ENCODE data around the gene PTGDR.
A peak's percentile ranks its signal among the peaks of the same experiment; 100 is the strongest.

Gene PTGDR

DNA sequence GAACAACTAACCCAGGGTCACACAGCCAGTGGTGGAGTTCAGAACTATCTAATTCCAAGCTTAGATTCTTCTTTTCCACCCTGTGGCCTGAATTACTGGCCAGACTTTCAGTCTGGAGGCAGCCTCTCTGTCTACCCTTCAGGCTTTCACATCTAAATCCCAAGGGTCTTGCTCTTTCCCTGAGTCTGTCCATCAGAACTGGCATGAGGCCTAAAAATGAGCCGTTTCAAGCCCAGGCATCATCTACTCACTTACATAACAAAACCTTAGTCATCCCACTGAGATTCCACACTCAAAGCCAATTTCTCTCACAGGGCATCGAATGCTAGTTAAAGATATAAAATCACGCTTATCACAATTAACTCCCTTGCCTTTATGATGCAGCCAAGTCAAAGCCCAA lies 1.3 kb upstream of the PTGDR start:
- DNase-seq, result no peak

DNA sequence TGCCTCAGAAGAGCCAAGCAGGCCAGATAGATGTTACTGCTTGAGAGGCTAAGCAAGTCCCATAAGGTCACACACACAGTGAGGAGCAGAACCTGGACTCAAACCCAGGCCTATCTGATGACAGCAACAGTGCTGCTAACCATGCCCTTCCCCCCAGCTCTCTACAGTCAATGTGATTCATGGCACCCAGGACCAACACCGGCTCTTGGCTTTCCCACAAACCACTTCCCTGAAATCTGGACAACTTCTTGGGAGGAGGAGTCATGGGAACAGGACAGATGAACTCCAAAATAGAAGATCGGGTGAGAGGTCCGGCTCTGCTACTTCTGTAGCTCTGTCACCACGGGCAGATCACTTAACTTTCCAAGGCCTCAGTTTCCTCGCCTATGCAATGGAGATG lies 716 bp upstream of the PTGDR start:
- no peak for DNase-seq

DNA sequence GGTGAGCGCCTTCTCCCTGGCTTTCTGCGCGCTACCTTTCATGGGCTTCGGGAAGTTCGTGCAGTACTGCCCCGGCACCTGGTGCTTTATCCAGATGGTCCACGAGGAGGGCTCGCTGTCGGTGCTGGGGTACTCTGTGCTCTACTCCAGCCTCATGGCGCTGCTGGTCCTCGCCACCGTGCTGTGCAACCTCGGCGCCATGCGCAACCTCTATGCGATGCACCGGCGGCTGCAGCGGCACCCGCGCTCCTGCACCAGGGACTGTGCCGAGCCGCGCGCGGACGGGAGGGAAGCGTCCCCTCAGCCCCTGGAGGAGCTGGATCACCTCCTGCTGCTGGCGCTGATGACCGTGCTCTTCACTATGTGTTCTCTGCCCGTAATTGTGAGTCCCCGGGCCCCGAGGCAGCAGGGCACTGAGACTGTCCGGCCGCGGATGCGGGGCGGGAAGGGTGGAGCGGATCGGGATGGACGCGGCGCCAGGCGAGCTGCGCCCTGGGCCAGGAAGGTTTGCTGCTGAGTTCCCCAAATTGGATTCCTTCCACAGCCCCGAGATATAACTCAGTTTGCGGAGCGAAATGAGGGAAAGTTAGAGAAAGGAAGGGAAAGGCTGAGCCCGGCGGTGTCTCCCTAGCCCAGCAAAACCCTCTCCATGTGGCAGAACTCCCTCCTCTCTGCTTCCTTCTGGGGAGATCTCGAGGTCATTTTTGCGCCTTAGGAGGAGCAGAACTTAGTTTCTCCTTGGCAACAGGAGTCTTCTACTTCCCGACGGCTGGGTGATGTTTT lies 972 bp downstream of the PTGDR start:
- no peak for DNase-seq

DNA sequence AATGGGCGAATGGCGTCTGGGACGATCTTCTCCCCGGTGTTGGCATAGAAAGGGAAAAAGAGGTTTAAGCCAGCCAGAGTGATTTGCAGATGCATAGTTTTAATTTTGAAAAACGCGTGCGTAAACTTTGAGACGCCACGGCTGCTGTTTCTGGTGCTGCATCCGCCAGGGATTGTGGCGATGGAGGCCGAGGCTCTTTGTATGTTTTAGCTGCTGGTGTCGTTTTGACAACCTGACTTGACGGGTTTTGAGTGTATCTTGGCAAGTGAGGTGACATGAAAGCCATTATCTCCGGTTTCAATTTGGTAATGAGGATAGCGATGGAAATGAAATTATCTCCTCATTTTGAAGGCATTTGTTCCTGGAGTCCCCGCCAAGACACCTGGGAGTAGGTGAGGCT lies 1.6 kb downstream of the PTGDR start:
- DNase-seq, result no peak

DNA sequence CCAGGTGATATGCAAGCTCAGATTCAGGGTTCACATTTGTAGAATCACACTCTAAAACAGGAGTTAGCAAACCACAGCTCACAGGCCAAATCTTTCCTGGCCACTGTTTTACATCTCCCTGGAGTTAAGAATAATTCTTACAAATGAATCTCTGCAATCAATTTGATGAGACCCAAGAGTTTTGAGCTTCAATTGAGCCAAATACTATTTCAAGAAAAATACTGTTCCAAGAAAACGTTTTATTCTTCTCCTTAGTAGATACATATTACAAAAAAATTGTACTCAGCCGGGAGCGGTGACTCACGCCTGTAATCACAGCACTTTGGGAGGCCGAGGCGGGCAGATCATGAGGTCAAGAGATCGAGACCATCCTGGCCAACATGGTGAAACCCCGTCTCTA lies 2.5 kb downstream of the PTGDR start:
- DNase-seq, result no peak

DNA sequence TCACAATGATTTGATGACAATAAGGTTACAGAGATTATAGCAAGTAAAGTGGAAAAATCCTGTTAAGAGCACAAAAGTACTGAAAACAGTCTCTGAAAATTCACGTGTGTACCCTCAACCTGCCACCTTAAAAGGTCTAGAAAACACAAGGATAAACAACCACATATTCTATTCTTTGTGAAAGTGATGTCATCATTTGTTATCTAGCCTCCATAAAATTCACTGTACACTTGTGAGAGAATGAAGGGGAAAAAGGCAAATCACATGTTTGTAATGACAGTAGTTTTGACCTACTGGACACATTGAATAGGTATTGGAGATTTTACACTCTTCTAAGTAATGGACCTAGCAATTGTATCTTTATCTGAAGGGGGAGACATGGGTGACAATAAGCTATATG lies 4.0 kb downstream of the PTGDR start:
- DNase-seq, result no peak

DNA sequence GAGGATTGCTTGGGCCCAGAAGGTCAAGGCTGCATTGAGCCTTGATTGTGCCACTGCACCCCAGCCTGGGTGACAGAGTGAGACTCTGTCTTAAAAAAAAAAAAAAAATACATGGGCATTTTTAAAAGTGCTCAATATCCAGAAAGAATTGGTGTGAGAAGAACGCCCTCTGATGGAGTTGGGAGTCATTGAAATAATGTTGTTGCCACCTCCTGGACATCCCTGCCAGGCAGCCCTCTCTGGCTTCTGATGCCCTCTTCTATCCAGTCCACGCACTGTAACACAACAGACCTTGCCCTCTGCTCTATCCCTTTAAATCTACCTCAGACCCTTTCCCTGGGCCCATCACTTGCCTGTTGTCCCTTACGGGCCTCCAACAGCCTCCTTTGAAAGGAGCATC lies 4.9 kb downstream of the PTGDR start:
- no peak for DNase-seq

DNA sequence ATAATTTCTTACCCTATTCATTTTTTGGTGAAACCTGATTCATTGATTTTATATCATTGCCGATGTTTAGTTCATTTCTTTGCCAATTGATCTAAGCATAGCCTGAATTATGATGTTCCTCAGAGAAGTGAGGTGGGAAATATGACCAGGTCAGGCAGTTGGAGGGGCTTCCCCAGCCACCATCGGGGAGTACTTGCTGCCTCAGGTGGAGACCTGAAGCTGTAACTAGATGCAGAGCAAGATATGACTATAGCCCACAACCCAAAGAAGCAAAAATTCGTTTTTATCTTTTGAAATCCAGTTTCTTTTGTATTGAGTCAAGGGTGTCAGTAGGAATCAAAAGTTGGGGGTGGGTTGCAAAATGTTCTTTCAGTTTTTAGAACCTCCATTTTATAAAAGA lies 7.9 kb downstream of the PTGDR start:
- DNase-seq, result no peak

DNA sequence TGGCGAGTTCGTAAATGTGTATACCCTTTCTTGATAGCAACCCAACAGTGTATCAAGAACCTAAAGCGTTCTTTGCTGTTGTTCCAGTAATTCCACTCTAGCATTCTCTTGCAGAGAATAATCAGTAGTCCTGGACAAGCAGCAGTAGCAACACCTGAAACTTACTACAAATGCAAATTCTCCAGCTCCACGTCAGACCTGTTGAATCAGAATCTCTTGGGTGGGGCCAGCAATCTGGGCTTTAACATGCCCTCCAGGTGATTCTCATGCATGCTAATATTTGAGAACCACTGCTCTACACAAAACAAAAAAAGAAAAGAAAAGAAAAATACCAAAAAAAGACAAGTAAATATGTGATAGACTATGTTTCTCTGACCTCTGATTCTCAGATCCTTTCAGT lies 10.1 kb downstream of the PTGDR start:
- DNase-seq, result no peak

DNA sequence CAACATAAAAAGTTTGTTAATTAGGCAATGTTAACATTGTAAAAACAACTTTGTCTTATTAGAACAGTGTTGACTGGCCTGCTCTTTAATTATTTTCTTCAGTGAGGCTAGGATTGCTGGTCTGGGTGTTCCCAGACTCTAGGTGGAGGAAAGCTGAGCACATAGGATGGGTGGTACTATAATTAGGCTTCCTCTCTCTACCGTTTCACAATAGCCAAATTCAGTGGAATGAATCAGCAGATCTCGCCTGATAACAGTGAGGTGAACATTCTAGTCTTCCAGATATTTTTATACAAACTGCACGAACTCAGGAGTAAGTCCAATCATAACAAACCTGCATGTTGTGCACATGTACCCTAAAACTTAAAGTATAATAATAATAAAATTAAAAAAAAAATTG lies 11.9 kb downstream of the PTGDR start:
- peak; percentile 21 for DNase-seq

DNA sequence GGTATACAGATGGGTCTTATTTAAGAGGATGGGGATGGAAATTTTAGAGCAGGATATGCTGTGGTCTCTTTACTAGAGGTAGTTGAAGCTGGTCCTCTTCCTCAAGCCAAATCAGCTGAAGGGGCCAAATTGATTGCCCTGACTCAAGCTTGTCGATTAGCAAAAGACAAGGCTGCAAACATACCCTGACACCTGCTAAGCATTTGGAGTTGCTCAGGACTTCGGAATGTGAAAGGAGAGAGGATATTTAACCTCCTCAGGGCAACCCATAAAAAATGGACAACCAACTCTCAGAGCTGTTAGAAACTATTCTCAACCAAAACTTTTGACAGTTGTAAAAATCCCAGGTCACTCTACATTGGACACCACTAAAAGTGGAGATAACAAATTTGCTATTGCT lies 15.6 kb downstream of the PTGDR start:
- DNase-seq, result no peak

DNA sequence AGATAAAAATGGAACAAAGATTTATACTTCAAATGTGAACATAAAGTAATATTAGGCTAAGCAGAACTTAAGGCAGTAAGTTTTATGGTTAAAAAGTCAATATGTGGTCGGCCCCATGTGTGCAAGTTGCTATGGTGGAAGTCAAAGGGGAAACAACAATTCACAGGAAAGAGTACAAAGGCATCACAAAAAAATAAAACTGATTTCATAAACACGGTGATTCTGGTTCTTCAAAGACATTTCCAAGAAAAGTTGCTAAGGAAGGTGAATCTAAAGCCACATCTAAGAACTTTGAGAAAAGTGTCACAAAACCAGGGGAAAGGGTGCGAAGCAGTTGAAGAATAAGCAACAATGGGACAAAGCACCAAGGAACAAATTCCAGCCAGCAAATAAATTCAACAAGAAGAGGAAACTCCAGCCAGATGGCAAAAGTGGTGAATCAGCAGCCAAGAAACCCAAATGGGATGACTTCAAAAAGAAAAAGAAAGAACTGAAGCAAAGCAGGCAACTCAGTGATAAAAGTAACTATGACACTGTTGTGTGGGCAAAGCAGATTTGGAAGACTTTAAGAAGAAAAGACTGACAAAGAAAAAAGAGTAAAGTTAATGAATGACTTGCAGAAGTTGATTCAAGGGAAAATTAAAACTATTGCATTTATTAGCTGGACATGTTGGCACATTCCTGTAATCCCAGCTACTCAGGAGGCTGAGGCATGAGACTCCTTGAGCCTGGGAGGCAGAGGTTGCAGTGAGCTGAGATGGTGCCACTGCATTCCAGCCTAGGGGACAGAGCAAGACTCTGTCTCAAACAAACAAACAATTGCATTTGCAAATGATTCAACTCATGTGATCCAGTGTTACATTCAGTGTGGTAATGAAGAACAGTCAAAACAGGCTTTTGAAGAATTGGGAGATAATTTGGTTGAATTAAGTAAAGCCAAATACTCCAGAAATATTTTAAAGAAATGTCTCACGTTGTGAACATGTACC lies 19.5 kb downstream of the PTGDR start:
- no peak for DNase-seq

DNA sequence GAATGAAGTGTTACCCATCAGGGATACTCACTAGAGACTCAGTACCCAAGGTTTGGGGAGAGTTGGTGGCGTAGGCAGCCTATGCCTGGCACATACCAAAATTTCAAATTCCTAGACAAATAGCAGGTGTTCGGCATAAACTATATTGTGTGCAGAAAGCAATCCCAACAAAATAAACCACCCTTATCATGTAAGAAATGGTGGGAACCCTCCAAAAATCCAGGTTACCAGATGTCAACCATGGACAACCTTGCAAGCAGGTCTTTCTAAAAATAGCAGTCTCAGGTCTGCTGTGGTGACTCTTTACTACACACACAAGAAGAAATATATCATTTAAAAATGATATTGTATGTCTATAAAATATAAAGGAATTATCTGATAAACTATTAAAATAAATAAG lies 28.9 kb downstream of the PTGDR start:
- DNase-seq, result no peak

DNA sequence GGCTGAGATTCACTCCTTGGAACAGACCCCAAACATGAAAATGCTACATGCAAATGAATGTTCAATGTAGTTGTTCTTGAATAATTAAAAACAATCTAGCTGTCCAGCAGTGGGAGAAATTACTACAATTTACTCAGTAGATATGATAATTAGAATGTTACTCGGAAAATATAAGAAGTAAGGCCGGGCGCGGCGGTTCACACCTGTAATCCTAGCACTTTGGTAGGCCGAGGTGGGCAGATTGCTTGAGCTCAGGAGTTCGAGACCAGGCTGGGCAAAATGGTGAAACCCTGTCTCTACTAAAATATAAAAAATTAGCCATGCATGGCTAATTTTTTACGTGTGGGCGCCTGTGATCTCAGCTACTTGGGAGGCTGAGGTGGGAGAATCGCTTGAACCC lies 31.3 kb downstream of the PTGDR start:
- no peak for DNase-seq

DNA sequence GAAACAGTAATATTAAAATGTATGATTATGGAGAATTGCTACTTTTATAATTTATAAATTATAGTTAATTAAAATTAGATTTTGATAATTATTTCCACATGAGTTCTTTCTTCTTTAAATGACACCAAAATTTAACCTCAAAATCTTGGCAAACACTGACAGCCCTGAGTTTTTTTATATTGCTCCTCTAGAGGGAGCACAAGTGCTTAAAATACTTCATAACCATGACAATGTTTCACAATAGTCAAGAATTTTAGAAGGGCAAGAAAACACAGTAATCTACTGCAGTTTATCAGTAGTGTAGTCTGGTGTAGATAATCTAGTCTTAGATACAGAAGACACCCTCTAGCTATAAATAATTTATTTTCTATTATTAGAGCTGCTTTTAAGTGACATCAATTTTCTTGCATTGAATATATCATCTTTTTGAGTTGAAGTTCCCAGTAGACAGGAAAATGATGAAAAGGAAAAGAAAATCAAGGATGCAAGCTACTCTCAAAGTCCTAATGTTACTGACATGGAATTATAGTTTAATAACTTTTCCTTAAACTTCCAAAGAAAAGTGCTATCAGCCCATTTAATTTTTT lies 32.3 kb downstream of the PTGDR start:
- DNase-seq, result peak; percentile 19

DNA sequence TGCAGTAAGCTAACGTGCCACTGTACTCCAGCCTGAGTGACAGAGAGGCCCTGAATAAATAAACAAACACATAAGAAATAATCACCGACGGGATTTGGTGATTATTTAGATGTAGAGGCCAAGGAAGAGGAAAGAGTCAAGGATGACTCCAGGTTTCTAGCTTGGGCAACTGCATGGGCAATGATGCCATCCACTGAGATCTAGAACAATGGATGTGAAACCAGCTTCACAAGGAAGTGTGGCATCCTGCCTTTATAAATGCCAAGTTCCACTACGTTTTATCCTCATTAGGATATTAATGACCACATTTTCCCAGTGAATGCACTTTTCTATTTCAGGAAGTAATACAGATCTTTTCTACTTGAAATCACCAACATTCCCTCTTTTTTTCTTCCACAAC lies 35.7 kb downstream of the PTGDR start:
- no peak for DNase-seq

DNA sequence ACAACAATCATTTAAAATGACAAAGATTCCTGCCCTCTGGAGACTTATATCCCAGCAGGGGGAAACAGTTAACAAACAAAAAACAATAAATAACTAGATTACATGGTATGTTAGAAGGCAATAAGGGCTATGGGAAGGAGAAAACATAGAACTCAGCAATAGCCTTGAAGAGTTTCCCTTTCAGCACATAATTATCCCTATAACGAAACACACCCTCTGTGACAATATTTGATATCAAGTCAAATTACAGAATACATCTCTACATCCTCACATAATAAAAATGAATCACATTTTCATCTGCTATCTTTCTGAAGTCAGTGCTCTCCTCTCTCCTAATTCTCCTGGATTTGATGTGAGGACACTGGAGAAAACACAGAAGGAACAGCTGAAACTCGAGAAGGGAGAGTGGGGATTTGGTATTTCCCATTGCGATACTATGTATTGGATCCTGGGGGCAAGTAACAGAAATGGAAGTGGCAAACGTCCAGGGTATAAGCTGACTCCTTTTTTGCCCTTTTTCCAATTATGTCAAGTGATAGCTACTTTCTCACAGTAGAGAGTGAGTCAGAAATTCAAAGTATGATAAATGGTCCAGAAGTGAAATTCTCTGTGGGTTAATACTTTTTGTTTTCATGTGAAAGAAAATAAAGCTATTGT lies 36.9 kb downstream of the PTGDR start:
- no peak for DNase-seq

DNA sequence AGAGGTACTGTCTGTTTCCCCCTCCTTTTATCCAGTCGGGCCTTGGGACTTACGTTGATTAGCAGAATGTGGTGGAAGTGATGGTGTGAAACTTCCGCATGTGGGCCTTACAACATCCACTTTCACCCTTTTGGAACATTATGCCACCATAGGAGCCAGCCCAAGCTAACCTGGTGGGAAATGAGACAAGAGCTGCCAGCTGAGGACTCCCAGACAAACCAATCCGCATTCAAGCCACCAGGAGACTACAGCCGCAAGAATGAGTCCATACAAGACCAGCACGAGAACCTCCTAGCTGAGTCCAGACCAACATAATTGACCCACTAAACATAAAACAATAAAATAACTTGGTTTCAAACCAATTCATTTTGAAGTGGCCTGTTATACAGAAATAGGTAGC lies 37.5 kb downstream of the PTGDR start:
- no peak for DNase-seq

DNA sequence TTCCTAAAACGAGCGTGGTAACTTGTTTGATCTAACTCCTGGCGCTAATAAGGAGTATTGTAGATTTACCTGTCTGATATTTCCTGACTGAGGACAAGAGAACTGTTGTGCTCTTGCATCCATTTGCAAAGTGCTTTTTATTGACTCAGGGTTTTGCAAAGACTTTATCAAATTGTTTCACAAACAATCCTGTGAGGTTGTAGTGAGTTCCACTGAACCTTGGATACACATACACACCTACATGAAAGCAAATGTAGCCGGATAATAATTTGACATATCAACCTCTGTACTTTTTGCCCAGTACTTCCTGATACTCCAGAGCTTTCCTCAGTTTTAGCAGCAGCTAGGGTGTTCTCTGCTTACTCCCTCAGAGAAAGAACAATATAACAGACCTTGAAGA lies 39.9 kb downstream of the PTGDR start:
- no peak for DNase-seq

DNA sequence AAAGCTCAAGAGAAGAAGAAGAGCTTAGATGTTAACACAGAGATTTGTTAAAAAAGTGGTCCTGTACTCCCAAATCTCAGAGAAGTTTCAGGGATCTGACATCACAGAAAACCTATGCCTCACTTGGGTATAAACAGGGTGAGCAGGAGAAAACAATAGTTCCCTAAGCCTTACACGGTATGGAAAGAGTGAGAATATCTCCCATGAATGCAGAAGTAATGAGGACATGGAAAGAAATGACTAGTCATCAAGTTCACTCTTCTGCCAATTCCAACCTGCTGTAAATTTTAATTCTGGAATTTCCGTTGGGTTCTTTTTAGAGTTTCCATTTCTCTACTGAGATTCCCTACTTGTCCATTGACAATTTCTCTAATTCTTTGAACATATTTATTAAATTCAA lies 40.4 kb downstream of the PTGDR start:
- DNase-seq, result no peak

DNA sequence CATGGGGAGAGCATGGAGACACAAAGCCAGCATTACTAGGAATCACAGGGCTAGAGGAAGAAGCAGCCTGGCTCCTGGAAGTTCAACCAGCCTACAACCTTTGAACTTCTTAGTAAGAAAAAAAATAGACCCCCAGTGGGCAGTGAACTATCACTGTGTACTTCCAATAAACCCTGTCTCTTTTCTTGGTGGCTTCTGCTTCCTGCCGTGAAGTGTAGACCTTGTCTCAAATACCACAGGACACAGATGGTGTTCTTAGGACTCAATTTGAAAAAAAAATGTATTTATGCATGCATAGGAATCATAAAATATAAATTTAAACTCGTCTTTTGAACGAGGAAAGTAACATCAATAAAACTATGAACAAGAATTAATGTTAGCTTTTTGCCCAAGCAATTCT lies 43.0 kb downstream of the PTGDR start:
- no peak for DNase-seq

DNA sequence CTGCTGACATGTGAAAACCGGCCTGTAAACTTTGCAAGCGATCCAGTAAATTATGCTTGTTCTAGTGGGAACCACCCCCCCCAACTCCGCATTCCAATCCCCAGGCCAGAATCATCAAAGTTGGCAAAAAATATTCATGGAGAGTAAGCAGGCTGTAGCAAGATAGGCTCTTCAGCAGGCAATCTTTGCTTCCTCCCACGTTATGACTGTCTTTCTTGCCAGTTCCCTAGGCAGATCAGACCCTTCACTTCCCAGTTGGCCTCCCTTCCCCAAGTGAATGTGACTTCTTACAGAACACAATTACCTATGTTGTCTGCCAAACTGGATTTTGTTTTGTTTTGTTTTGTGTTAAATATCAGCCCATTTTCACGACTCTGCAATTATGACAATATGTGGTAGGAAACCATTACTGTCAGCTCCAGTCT lies 45.4 kb downstream of the PTGDR start:
- DNase-seq, result no peak

DNA sequence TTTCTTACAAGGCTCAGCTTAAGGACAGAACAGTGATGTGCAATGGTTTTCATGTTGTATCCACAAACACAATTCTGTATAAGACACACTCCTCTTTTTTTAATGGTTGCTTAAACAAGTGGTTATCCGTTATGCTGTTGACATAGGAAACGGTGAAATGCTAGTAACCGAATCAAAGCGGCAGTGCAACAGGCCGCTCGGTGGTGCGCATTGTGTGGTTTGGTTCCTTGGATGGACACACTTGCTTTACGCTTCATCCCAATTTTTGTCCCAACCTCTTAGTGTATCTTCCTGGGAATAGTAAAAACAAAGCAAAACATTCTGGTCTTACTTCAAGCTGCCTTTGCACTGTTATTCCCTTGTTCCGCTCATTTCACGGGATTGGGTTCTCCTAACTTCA lies 46.0 kb downstream of the PTGDR start:
- no peak for DNase-seq

Measured in GF-D8 (cell line).